Measurements from ENCODE around the gene DOCK8. TPM values are rescaled to one million over a fixed set of nuclear protein-coding genes. Genes with fewer than 3 reads are reported as not detected.

The DOCK8 gene
- total and polyA plus RNA-seq, 2 of the 13 experiments (the other 11 are each of a cell fraction or from before 2014, with no cell fraction given) = 0.28 to 0.38 TPM

DNA sequence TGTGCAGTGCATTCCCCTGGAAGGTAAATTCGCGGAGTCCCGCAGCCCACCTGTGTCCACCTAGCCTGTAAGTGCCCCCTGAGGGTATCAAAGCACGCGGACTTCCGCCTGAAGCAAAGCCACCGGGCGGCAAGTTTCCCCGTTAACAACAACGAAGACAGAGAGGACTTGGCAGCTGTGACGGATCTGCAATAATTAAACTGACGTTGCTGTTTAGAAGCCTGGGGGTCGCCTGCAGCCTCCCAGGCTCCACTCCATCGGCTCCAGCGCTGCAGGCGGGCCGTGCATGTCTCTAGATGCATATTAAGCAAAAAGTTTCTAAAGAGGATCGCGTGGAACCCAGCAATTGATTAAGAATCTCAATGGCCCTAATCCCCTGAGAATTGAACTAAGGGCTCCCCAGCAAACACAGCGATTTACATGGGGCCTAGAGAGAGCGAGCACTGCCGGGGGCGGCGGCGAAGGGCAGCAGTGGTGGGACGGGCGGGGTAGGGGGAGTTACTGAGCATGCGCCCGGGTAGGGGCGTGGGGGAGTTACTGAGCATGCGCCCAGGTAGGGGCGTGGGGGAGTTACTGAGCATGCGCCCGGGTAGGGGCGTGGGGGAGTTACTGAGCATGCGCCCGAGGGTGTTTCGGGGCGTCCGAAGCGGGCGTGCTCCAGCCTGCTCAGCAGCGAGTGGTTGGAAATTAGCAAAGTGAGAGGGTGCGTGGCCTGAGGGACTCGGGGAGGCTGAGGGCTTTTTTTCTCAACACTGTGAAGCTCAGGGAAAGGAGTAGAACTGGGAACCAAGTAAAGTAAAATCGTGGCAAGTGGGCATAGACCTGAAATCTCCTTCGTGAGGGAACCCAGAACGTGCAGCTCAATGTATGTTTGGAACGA, 255.2 kb downstream of the DOCK8 start (continued):
- TF ChIP-seq, protein P1, sequence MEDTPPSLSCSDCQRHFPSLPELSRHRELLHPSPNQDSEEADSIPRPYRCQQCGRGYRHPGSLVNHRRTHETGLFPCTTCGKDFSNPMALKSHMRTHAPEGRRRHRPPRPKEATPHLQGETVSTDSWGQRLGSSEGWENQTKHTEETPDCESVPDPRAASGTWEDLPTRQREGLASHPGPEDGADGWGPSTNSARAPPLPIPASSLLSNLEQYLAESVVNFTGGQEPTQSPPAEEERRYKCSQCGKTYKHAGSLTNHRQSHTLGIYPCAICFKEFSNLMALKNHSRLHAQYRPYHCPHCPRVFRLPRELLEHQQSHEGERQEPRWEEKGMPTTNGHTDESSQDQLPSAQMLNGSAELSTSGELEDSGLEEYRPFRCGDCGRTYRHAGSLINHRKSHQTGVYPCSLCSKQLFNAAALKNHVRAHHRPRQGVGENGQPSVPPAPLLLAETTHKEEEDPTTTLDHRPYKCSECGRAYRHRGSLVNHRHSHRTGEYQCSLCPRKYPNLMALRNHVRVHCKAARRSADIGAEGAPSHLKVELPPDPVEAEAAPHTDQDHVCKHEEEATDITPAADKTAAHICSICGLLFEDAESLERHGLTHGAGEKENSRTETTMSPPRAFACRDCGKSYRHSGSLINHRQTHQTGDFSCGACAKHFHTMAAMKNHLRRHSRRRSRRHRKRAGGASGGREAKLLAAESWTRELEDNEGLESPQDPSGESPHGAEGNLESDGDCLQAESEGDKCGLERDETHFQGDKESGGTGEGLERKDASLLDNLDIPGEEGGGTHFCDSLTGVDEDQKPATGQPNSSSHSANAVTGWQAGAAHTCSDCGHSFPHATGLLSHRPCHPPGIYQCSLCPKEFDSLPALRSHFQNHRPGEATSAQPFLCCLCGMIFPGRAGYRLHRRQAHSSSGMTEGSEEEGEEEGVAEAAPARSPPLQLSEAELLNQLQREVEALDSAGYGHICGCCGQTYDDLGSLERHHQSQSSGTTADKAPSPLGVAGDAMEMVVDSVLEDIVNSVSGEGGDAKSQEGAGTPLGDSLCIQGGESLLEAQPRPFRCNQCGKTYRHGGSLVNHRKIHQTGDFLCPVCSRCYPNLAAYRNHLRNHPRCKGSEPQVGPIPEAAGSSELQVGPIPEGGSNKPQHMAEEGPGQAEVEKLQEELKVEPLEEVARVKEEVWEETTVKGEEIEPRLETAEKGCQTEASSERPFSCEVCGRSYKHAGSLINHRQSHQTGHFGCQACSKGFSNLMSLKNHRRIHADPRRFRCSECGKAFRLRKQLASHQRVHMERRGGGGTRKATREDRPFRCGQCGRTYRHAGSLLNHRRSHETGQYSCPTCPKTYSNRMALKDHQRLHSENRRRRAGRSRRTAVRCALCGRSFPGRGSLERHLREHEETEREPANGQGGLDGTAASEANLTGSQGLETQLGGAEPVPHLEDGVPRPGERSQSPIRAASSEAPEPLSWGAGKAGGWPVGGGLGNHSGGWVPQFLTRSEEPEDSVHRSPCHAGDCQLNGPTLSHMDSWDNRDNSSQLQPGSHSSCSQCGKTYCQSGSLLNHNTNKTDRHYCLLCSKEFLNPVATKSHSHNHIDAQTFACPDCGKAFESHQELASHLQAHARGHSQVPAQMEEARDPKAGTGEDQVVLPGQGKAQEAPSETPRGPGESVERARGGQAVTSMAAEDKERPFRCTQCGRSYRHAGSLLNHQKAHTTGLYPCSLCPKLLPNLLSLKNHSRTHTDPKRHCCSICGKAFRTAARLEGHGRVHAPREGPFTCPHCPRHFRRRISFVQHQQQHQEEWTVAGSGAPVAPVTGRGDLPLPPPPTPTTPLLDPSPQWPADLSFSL (CRISPR knock-in tag; IDR thresholded peaks at IDR 0.05) = no peak
- TF ChIP-seq, protein P2, sequence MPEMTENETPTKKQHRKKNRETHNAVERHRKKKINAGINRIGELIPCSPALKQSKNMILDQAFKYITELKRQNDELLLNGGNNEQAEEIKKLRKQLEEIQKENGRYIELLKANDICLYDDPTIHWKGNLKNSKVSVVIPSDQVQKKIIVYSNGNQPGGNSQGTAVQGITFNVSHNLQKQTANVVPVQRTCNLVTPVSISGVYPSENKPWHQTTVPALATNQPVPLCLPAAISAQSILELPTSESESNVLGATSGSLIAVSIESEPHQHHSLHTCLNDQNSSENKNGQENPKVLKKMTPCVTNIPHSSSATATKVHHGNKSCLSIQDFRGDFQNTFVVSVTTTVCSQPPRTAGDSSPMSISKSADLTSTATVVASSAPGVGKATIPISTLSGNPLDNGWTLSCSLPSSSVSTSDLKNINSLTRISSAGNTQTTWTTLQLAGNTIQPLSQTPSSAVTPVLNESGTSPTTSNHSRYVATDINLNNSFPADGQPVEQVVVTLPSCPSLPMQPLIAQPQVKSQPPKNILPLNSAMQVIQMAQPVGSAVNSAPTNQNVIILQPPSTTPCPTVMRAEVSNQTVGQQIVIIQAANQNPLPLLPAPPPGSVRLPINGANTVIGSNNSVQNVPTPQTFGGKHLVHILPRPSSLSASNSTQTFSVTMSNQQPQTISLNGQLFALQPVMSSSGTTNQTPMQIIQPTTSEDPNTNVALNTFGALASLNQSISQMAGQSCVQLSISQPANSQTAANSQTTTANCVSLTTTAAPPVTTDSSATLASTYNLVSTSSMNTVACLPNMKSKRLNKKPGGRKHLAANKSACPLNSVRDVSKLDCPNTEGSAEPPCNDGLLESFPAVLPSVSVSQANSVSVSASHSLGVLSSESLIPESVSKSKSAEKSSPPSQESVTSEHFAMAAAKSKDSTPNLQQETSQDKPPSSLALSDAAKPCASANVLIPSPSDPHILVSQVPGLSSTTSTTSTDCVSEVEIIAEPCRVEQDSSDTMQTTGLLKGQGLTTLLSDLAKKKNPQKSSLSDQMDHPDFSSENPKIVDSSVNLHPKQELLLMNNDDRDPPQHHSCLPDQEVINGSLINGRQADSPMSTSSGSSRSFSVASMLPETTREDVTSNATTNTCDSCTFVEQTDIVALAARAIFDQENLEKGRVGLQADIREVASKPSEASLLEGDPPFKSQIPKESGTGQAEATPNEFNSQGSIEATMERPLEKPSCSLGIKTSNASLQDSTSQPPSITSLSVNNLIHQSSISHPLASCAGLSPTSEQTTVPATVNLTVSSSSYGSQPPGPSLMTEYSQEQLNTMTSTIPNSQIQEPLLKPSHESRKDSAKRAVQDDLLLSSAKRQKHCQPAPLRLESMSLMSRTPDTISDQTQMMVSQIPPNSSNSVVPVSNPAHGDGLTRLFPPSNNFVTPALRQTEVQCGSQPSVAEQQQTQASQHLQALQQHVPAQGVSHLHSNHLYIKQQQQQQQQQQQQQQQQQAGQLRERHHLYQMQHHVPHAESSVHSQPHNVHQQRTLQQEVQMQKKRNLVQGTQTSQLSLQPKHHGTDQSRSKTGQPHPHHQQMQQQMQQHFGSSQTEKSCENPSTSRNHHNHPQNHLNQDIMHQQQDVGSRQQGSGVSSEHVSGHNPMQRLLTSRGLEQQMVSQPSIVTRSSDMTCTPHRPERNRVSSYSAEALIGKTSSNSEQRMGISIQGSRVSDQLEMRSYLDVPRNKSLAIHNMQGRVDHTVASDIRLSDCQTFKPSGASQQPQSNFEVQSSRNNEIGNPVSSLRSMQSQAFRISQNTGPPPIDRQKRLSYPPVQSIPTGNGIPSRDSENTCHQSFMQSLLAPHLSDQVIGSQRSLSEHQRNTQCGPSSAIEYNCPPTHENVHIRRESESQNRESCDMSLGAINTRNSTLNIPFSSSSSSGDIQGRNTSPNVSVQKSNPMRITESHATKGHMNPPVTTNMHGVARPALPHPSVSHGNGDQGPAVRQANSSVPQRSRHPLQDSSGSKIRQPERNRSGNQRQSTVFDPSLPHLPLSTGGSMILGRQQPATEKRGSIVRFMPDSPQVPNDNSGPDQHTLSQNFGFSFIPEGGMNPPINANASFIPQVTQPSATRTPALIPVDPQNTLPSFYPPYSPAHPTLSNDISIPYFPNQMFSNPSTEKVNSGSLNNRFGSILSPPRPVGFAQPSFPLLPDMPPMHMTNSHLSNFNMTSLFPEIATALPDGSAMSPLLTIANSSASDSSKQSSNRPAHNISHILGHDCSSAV (CRISPR knock-in tag; IDR thresholded peaks at IDR 0.05; ENCODE audit: borderline replicate concordance) = no peak
- TF ChIP-seq ZNF256 (CRISPR knock-in tag; conservative IDR thresholded peaks at IDR 0.05) (no peak), NFRKB (IDR thresholded peaks at IDR 0.05) (no peak), MAFG (CRISPR knock-in tag; IDR thresholded peaks at IDR 0.05) (no peak), TOE1 (CRISPR knock-in tag; IDR thresholded peaks at IDR 0.05) (peak; percentile 72; the same call in 1 of the 2 replicates), SCMH1 (CRISPR knock-in tag; IDR thresholded peaks at IDR 0.05; ENCODE audit: borderline replicate concordance) (no peak), HCFC1 (IDR thresholded peaks at IDR 0.05; ENCODE audit: low read depth, low read length) (no peak), ASH2L (IDR thresholded peaks at IDR 0.05; ENCODE audit: insufficient read length, low read depth, low read length) (peak; percentile 26), FIP1L1 (IDR thresholded peaks at IDR 0.05; ENCODE audit: borderline replicate concordance, insufficient read depth, low read depth, low read length) (no peak), TOPORS (CRISPR knock-in tag; IDR thresholded peaks at IDR 0.05) (0 out of 2 replicates have a peak, but pooled peaks have one; percentile 67)
- TF ChIP-seq, protein P3, sequence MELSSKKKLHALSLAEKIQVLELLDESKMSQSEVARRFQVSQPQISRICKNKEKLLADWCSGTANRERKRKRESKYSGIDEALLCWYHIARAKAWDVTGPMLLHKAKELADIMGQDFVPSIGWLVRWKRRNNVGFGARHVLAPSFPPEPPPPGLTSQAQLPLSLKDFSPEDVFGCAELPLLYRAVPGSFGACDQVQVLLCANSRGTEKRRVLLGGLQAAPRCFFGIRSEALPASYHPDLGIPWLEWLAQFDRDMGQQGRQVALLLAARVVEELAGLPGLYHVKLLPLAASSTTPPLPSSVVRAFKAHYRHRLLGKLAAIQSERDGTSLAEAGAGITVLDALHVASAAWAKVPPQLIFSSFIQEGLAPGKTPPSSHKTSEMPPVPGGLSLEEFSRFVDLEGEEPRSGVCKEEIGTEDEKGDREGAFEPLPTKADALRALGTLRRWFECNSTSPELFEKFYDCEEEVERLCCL (CRISPR knock-in tag; IDR thresholded peaks at IDR 0.05; ENCODE audit: borderline replicate concordance) = peak; percentile 84; the same call in 1 of the 2 replicates
